A673 (cell line): Measurements from ENCODE around the gene NTSR2. TPM values are rescaled to one million over a fixed set of nuclear protein-coding genes. Genes with fewer than 3 reads are reported as not detected.

ENCODE experiments used
- BruUV-seq: library from RNA; stranded (reverse); fragments of 400-500 nt; replicated peaks from 2 replicates; lab custom pipeline; 2021; lab: Mats Ljungman, UMichigan
- CTCF ChIA-PET: fragments of 300-600 bp; sonication (Branson Sonifier 250); formaldehyde crosslinking; loops from one replicate; lab custom pipeline; 2022; ENCODE audit warnings: antibody characterized with exemption; lab: Charles Lee
- POLR2A ChIA-PET: fragments of 300-600 bp; sonication (Branson Sonifier 250); formaldehyde crosslinking; loops from one replicate; lab custom pipeline; 2022; ENCODE audit warnings: antibody characterized with exemption; ENCODE audit not compliant: low non-redundant PET; lab: Charles Lee
- DNase-seq: peaks from one replicate; pipeline ENCODE4 v3.0.0-alpha.2; 2015; ENCODE audit warnings: low spot score
- H3K27ac ChIP-seq: fragments of 200-600 bp; sonication (generic); 2 replicates; pipeline ENCODE4 v1.5.1; 2016; ENCODE audit warnings: mixed run types, low read depth, mild to moderate bottlenecking, mixed read lengths, antibody characterized with exemption, low read length; ENCODE audit not compliant: poor library complexity, severe bottlenecking
- H3K27me3 ChIP-seq: fragments of 200-600 bp; sonication (generic); replicated peaks from 2 replicates; pipeline ENCODE4 v1.6.1; 2017; ENCODE audit warnings: mixed run types, low read depth, mild to moderate bottlenecking, mixed read lengths, antibody characterized with exemption, low read length; ENCODE audit not compliant: insufficient read depth, poor library complexity
- H3K36me3 ChIP-seq: fragments of 200-600 bp; sonication (generic); 2 replicates; pipeline ENCODE4 v1.6.1; 2016; ENCODE audit warnings: mixed run types, mild to moderate bottlenecking, mixed read lengths, antibody characterized with exemption, low read length; ENCODE audit not compliant: insufficient read depth, poor library complexity, severe bottlenecking
- H3K4me1 ChIP-seq: fragments of 200-600 bp; sonication (generic); 2 replicates; pipeline ENCODE4 v1.6.1; 2017; ENCODE audit warnings: mixed run types, mild to moderate bottlenecking, mixed read lengths, antibody characterized with exemption, low read length; ENCODE audit not compliant: insufficient read depth, poor library complexity, severe bottlenecking
- H3K4me3 ChIP-seq: fragments of 200-600 bp; sonication (generic); 2 replicates; pipeline ENCODE4 v1.5.1; 2016; ENCODE audit warnings: low read depth, mixed run types, mild to moderate bottlenecking, mixed read lengths, low read length; ENCODE audit not compliant: poor library complexity, severe bottlenecking
- H3K9me3 ChIP-seq: fragments of 200-600 bp; sonication (generic); 2 replicates; pipeline ENCODE4 v1.6.1; 2016; ENCODE audit warnings: mixed run types, low read depth, mild to moderate bottlenecking, mixed read lengths, antibody characterized with exemption, low read length; ENCODE audit not compliant: poor library complexity, severe bottlenecking
- CTCF ChIP-seq: fragments of 300-800, 200-600 bp; sonication (generic); conservative IDR thresholded peaks from 2 replicates; pipeline ENCODE4 v1.5.1; 2017; ENCODE audit warnings: low read depth, mild to moderate bottlenecking, antibody characterized with exemption, low read length, moderate library complexity, mixed read lengths
- EZH2 ChIP-seq: fragments of 200-600 bp; sonication (generic); IDR thresholded peaks from 2 replicates; pipeline ENCODE4 v1.6.1; 2017; ENCODE audit warnings: borderline replicate concordance, low read depth, mild to moderate bottlenecking, mixed read lengths, antibody characterized with exemption, low read length; ENCODE audit not compliant: poor library complexity, severe bottlenecking
- intact Hi-C: fragments of 100-400 bp; cut with micrococcal nuclease; formaldehyde crosslinking; loops from one replicate; pipeline ENCODE4 v1.10.0; 2022; ENCODE audit not compliant: unreplicated experiment
- total RNA-seq: library from RNA; stranded (reverse); gene quantifications from 2 replicates; pipeline ENCODE4 v1.2.3, GENCODE V29; 2021

NTSR2 gene
- total RNA-seq, 1 experiment from 2014 or later, result not detected

- Histone ChIP-seq H3K4me3 (no peak overlapping the region), H3K36me3 (no peaks in the 10 kb centered on the region), H3K9me3 (peaks cover 3% of the 10 kb centered on the region), H3K27ac (no peak overlapping the region), H3K27me3 (no peaks in the 10 kb centered on the region), H3K4me1 (no peaks in the 10 kb centered on the region)
- intact Hi-C loops, result no loop called here
- ChIA-PET CTCF (no interaction called here), POLR2A (no interaction called here)
- TF ChIP-seq CTCF, result no peak
- TF ChIP-seq EZH2, result no peak
- DNase-seq, result no peak
- BruUV-seq, result no TSS peak
Measured at GRCh38 chr2:11705063-11705462, 35.1 kb upstream of the NTSR2 start.

- no peaks in the 10 kb centered on the region for H3K27me3 ChIP-seq
- no peak overlapping the region for H3K27ac ChIP-seq
- no peak overlapping the region for H3K4me3 ChIP-seq
- DNase-seq, result no peak
- CTCF ChIA-PET, result no interaction called here
- H3K9me3 ChIP-seq, result peaks cover 3% of the 10 kb centered on the region
- no TSS peak for BruUV-seq
- no peaks in the 10 kb centered on the region for H3K36me3 ChIP-seq
- no peaks in the 10 kb centered on the region for H3K4me1 ChIP-seq
- POLR2A ChIA-PET, result no interaction called here
- no peak for TF ChIP-seq CTCF
- TF ChIP-seq EZH2, result no peak
- intact Hi-C loops, result no loop called here
Measured at GRCh38 chr2:11703700-11704099, 33.7 kb upstream of the NTSR2 start.

- intact Hi-C loops, result no loop called here
- no peak for TF ChIP-seq CTCF
- TF ChIP-seq EZH2, result no peak
- H3K27ac ChIP-seq, result no peak overlapping the region
- DNase-seq, result no peak
- CTCF ChIA-PET, result no interaction called here
- H3K4me1 ChIP-seq, result no peaks in the 10 kb centered on the region
- BruUV-seq, result no TSS peak
- peaks cover 3% of the 10 kb centered on the region for H3K9me3 ChIP-seq
- no peaks in the 10 kb centered on the region for H3K36me3 ChIP-seq
- H3K4me3 ChIP-seq, result no peak overlapping the region
- no peaks in the 10 kb centered on the region for H3K27me3 ChIP-seq
- POLR2A ChIA-PET, result no interaction called here
Measured at GRCh38 chr2:11702946-11703345, 33.0 kb upstream of the NTSR2 start.
